Forelimb muscle (tissue), 1 donor: ENCODE measurements around the gene TBC1D17. TPM values are rescaled to one million over a fixed set of nuclear protein-coding genes. Genes with fewer than 3 reads are reported as not detected.

Experiments used
- polyA plus RNA-seq: library from polyadenylated mRNA; unstranded; fragments of 120-200 nt; gene quantifications from one replicate; pipeline ENCODE4 v1.2.1, GENCODE V29; 2013; ENCODE audit not compliant: insufficient read length

The TBC1D17 gene
- polyA plus RNA-seq, 1 donor = 35.6 TPM

Other genes starting within 250 kb of the TBC1D17 start
- gene RRAS, start 237.6 kb upstream of the TBC1D17 start, polyA plus RNA-seq = 28.3 TPM
- gene SCAF1, start 235.5 kb upstream of the TBC1D17 start, polyA plus RNA-seq = 29.9 TPM
- 33.2 TPM for gene IRF3, start 211.8 kb upstream of the TBC1D17 start, polyA plus RNA-seq
- gene BCL2L12, start 211.8 kb upstream of the TBC1D17 start, polyA plus RNA-seq = 28.4 TPM
- 209 TPM for gene PRMT1, start 200.4 kb upstream of the TBC1D17 start, polyA plus RNA-seq
- 0.99 TPM for gene ADM5, start 188.1 kb upstream of the TBC1D17 start, polyA plus RNA-seq
- 8.2 TPM for gene CPT1C, start 186.6 kb upstream of the TBC1D17 start, polyA plus RNA-seq
- gene TSKS, start 114.4 kb upstream of the TBC1D17 start, polyA plus RNA-seq = 0.52 TPM
- 56.3 TPM for gene AP2A1, start 110.7 kb upstream of the TBC1D17 start, polyA plus RNA-seq
- 17.0 TPM for gene FUZ, start 64.4 kb upstream of the TBC1D17 start, polyA plus RNA-seq
- 28.6 TPM for gene MED25, start 59.4 kb upstream of the TBC1D17 start, polyA plus RNA-seq
- 195 TPM for gene PTOV1, start 26.5 kb upstream of the TBC1D17 start, polyA plus RNA-seq
- 38.1 TPM for gene PNKP, start 10.1 kb upstream of the TBC1D17 start, polyA plus RNA-seq
- 36.8 TPM for gene AKT1S1, start 347 bp upstream of the TBC1D17 start, polyA plus RNA-seq
- gene IL4I1, start 19.2 kb downstream of the TBC1D17 start, polyA plus RNA-seq = 1.0 TPM
- gene ATF5, start 51.5 kb downstream of the TBC1D17 start, polyA plus RNA-seq = 30.2 TPM
- gene NUP62, start 51.8 kb downstream of the TBC1D17 start, polyA plus RNA-seq = 52.7 TPM
- 0.77 TPM for gene SIGLEC11, start 83.5 kb downstream of the TBC1D17 start, polyA plus RNA-seq
- gene VRK3, start 147.7 kb downstream of the TBC1D17 start, polyA plus RNA-seq = 18.1 TPM
- gene ZNF473, start 148.3 kb downstream of the TBC1D17 start, polyA plus RNA-seq = 7.3 TPM